LHCN-M2 (cell line): ENCODE results near the gene EEFSEC. TPM values are rescaled to one million over a fixed set of nuclear protein-coding genes. Genes with fewer than 3 reads are reported as not detected.

Experiments
- DNase-seq: peaks from one replicate; pipeline ENCODE4 v3.0.0-alpha.2; 2012; ENCODE audit warnings: low read depth
- total RNA-seq: library from RNA; depleted of rRNA; stranded (reverse); fragments of >200 nt; gene quantifications from 2 replicates; pipeline ENCODE4 v1.2.3, GENCODE V29; 2014

EEFSEC gene
- total RNA-seq, 1 experiment from 2014 or later: 7.9 TPM

DNA sequence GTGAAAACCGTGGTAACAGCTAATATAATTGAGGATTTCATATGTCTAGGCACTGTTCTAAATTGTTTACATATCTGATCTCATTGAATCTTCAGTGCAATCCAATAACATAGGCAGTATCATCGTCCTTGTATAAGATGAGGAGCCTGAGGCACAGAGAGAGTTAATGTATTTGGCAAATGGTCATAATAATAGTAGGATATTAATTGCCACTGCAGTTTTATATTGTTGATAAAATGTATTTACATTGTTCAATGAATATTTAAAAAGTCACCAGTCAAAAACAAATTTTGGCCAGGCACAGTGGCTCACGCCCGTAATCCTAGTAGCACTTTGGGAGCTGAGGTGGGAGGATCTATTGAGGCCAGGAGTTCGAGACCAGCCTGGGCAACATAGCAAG, 88.5 kb downstream of the EEFSEC start:
- no peak for DNase-seq

DNA sequence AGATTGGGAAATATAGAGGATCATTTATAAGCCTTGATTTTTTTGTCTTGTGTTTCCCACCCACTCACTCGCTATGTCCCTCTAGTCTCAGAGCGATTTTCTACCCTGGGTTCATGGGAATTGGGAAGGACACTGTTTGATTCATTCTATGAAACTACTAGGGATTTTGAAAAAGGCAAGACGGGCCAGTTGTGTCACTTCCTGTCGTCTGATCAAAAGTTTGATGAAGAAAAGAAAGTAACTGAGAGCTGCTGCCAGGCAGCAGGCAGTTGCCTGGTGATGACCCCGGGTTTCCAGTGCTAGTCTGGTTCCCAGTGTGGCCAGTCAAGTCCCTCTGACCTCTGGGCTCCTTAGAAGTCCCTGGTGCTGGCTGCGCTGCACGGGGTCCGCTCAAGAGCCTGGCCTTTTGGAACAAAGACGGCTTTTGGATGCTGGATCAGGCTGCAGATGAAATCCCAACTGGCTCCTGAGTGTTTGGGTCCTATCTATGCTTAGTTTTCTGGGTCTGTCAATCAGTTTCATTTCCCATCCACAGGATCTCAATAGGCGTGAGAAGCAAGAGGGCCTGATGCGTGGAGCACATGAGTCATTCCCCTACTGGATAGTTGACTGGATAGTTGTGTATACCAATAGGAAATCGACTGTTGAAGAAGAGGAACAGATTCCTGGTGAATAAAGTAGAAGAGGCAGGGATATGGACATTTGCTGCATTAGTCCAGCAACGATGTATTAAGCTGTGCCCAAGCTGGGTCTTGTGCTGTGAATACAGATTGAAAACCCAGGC, 89.7 kb downstream of the EEFSEC start:
- DNase-seq: no peak

DNA sequence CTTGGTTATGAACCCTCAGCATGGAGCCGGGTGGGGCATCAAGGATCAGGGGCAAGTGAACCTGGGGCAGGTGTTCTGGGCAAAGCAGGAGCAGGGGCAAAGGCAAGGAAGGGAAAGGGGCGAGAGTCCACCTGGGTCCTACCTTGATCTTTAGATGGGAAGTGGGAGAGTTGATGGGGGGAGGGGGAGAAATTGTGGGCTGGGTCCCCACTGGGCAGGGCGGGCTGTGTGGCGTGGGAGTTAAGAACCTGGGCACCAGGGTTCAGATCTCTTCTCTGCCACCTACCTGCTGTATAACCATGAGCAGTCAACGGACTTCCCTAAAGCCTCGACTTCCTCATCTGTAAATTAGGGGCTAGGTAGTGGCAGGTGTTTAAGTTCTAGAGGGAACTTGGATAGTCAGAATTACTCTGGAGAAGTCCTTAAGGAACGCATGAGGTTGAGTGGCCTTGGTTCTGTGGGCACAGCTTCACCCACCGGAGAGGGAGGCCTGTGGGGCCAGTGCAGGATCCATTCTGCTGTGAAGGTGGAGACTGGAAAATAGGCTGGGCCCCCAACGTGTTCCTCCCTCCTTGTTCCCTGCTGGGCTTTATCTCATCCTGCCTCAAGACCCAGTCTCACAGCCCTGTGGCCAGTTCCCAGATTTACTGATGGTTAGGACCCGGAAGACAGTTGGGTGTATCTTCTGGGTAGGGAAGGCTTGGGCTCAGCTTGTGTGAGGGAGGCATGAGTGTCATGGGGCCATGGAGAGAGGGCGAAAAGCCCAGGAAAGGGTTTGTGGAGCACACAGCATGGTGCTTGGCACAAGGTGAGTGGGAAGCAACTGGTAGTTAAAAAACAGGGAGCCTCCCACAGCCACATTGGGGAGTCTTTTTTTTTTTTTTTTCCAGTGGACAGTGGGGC, 90.6 kb downstream of the EEFSEC start:
- DNase-seq: no peak

DNA sequence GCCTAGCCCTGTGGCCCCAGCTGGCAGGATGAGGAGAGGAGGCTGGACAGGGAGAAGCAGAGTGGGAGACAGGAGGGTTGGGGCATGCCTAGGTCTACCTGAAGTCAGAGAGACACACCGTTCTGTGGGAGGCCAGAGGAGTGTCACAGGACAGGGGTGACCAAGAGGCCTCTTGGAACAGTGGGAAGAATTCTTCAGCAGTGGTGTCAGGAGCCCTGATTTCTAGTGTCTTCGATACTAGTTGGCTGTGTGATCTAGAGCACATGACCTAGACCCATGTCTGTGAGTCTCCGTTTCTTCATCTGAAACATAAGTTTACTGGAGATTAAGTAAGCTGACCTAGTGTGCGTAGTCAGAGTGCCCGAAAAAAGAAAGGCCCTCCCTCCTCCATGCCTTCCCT, 92.2 kb downstream of the EEFSEC start:
- DNase-seq: no peak

DNA sequence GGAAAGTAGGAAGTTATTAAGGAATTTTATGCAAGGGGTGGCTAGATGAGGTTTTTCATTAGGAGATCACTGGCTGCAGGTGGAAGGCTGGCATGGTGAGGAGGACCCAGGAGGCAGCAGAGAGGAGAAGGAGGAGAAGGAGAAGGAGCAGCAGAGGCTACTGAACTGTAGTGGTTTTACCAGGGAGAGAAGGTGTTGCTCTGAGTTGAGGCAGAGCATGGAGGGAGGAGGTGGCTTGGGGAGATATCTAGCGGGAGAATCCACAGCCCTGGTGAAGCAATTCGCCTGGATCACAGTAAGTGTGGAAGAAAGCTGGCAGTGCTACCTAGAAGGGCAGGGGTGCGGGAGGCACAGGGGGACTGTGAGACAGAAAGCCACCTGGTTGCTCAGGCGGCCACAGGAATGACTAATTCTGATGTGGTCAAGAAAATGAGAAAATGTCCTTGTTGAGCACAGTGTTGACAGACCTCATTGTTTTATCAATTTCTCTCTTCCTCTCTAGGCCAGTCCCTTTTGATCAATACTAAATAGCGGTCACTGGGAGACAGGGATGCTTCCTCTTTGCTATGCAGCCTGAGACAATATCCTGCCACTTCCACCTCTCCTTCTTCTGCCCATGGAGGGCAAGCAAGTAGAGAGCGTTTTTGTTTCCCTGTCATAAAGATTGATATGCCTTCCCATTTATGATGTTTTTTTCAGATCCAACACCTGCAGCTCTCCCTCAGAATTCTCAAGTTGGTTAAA, 94.6 kb downstream of the EEFSEC start:
- no peak for DNase-seq

DNA sequence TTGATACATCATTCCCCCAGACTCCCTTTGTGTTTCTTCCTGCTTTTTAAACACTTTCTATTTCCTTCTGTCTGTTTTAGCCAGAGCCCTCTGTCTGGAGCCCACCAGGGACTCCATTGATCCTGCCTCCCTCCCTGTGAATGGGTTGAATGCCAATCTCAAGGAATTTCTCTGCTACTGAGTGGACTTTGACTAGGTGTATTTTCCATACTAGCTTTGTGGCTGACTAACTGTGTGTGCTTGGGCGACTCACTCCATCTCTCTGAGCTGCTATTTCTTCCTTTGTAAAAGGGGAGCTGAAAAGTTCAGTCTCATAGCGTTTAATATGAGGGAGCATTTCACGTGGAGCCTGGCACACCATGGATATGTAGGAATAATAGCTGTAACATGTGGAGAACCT, 98.8 kb downstream of the EEFSEC start:
- DNase-seq: no peak

DNA sequence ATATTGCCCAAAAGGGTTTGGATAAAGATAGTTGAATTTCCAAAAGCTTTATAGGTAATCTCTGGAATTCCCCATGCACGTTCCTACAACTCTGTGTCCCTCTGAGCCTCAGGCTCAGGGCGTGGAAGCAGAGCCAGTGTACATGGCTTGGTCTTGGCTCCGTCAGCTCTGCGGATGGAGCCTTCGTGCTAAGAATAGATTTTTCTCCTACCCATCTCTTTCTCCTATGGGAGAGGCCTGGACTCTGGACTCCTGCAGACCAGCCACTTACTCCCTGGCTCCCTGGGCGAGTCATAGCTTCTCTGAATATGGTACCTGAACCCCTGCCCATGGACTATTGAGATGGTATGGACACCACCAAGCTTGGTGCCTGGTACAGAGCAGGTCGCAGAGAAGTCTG, 99.9 kb downstream of the EEFSEC start:
- DNase-seq: no peak

DNA sequence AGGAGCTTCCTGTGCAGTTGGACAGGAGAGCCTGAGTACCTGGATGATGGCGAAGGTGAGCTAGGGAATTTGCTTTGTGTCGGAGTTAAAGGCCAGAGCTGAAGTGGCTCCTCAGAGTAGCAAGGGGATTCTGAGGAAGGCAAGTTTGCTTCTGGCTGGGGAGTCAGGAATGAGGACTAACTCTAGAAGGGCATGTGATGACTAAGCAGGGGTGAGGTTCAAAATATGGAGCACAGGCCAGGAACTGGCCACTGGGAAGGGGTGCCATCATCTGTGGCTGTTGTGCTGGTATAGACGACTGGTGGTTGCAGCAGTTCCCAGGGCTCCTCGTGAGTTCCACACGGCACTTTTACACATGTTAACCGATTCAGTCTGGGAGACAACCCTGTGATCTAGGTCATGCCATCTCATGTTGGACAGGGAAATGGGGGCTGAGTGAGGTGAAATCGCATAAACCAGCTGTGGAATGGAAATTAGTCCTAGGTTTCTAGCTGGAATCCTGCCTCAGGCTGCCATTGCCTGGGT, 100.8 kb downstream of the EEFSEC start:
- DNase-seq: no peak

DNA sequence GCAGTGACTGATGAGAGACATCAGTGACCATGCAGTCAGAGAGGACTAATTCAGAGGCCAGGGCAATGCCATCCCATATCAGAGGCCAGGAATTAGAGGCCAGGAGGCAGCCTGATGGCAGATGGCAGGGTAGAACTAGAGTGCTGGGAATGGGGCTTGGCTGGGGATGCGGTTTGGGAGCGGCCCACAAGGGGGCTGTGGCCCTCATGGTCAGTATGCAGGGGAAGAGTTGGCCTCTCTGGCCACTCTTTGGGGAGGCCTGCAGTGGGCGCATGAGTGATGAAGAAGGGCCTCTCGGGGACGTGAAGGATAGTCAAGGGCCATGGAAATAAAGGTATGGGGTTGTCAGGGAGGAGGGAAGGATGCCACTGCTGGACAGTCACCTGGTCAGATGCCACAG, 101.7 kb downstream of the EEFSEC start:
- no peak for DNase-seq

DNA sequence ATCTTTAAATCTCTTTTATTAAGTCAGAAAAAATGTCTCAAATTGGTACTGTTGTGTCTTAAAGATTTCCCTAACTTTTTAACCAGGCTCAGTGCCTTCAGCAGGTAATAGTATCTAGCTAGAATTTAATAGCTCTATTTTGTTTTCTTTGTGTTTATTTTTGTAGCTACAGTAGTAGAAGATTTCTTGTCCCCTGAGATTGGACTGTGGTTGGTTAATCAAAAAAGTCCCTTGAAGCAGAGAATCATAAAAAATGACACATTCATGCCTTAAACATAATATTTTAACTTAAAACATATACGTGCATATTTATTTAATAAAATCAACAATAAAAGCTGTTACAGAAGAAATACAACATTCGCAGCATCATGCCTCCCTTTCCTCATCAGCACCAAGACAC, 102.8 kb downstream of the EEFSEC start:
- no peak for DNase-seq

DNA sequence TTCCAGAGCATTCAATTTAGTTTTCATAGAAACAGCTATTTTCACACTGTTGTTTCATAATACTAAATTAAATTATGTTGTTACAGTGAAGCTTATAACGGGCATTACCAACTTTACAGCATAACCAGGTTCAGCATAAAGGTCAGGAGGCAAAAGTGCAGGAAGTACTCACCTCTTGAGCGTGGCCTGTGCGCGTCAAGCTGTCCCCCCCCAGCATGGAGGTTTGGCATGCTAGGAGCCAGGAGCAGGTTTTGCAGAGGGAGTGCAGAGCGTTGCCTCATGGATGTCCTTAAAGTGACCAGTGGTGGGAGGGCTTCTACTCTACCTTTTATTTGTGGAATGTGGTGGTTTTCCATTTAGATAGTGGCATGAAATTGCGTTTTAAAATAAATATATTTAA, 104.4 kb downstream of the EEFSEC start:
- no peak for DNase-seq

DNA sequence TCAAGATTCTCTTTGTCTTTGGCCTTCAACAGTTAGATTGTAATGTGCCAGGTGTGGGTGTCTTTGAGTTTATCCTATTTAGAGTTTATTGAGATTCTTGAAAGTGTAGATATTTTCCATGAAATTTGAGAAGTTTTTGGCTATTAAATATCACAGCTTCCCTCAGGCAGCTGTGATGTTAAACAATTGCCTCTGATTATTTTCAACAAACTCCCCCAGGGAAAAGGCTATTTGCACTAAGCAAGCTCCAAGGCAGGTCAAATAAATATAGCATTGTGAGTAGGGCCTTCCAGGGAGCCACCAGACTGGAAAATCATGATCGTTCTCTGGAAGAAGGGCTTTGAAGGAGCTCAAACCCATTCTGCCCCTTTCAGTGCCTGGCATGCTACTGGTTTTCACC, 107.0 kb downstream of the EEFSEC start:
- no peak for DNase-seq

DNA sequence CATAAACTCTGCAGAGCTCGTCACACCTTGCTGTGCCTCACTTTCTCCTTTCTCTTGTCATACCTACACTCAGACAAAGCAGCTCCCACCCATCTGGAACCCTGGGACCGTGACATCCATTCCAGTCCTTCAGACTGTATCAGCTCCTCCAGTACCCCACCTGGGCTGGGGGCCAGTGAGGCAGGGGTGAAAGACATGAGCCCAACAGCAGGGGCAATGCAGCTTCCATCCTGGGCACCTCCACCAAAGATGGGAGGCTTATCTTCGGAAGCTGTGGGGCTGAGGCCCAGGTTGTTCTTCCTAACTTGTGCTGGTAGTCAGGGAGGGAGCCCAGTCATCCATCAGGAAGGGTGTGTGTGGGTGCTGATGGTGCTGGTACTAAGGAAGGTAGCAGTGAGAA, 109.2 kb downstream of the EEFSEC start:
- no peak for DNase-seq

DNA sequence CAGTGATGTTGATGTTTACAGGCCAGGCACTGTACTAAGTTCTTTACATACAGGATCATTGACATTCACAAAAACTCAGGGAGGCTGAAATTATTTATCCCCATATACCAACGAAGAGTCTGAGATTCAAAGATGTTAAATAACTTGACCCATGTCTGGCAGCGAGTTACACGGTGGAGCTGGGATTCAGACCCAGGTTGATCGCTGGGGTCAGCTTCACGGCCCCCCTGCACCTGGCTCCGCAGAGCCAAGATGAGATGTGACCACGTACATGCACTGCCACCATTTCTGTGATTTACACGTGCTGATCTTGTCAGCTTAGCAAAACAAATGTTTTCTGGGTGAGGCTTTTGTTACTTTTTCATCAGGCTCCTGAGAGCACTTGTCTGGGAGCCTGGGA, 109.8 kb downstream of the EEFSEC start:
- no peak for DNase-seq

DNA sequence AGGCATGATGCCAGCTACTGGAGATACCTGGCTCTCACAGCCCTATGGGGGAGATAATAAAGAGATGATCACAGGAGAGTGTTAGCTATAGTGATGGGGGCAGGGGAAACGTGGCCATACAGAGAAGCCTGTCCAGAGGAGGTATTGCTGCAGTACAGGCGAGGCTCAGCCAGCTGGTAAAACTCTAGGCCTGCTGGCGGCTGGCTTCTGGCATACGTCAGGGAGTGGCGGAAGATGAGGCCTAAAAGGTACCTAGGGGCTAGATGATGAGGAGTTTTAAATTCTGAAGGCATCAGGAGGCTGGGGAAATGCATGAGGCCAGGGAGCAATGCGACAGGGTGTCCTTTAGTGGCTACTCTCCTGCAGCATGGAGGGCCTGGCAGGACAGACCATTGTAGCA, 110.7 kb downstream of the EEFSEC start:
- DNase-seq: no peak

DNA sequence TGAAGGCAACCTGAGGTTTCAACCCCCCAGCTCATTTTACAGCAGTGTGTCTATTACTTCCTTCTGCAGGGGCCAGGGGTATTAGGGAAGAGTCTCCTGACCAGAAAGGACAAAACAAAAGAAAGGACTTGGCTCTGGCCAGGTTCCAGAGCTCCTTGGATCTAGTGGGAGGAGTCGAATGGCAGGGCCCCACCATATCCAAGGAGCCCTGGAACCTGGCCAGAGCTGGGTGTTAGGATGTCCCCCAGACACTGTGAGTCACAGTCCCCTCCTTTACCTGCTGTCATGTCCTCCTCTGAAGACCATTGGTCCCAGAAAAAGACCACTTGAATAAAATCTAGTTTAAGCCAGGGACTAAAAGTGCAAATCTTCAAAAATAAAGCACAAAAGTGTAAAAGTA, 113.2 kb downstream of the EEFSEC start:
- DNase-seq: no peak

DNA sequence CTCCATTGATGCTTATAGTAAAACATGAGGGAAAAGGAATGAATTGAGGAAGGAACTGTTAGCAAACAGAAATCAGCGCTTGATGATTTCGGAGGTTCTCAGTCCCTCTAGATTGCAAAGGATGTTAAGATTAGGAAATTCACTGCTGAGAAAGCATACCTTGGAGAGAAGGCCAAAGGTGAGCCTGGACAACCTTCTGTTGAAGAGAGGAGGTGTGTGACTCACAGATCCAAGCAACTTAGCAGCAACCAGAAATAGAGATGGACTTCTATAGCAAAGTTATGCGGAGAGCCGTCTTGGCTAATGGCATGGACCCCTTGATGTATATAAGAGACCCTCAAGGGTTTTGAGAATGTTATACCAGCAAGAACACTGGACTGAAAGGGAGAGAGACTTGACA, 114.3 kb downstream of the EEFSEC start:
- DNase-seq: no peak

DNA sequence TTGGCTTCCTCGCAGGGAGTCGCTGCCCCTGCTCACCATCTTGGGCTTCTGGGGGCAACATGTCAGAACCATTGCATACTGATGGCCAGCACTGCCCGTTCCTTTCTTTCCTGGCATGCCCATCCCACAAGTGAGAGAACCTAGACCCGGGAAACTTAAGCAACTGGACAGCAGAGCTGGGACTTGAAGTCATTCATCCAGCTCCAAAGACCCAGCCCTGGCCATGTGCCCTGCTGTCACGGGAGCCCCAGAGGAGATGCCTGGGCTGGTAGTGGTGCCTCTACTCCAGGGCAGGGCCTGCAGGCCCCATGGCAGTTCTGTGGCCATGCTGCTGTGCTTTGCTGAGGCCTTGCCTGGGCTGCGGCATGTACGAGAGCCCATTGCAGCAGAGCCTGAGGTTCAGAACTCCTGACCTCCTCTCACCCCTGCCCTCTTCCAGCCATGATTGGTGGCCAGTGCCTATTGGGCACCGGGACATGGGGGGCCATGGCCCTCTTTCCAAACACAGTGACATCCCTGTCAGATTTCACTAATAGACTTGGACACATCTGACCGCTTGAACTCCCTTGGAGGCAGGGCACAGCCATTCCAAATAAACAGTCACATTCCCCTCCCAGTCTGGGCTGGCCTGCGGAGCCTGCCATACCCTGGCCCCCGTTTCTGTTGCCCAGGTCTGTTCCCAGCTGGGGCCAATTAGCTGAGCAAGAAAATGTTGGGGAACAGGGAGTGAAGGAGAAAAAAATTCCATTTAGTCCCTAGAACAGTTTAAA, 115.9 kb downstream of the EEFSEC start:
- DNase-seq: no peak

DNA sequence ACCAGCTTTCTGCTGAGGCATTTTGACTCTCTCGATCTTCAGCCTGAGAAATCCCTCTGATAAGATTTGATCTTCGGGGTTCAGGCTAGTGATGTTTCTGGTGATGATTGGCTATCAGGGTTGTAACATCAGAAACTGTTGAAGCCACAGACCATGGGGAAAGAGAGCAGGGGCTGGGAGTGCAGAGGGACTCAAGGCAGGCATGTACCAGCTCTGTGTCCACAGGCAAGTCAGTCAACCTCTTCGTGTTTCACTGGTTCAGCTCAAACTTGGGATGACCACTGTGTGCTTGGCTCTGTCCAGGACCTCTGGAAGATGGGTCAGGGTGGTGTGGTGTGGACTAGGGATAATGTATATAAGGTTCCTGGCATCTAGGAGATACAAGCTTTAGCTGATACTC, 116.5 kb downstream of the EEFSEC start:
- no peak for DNase-seq

DNA sequence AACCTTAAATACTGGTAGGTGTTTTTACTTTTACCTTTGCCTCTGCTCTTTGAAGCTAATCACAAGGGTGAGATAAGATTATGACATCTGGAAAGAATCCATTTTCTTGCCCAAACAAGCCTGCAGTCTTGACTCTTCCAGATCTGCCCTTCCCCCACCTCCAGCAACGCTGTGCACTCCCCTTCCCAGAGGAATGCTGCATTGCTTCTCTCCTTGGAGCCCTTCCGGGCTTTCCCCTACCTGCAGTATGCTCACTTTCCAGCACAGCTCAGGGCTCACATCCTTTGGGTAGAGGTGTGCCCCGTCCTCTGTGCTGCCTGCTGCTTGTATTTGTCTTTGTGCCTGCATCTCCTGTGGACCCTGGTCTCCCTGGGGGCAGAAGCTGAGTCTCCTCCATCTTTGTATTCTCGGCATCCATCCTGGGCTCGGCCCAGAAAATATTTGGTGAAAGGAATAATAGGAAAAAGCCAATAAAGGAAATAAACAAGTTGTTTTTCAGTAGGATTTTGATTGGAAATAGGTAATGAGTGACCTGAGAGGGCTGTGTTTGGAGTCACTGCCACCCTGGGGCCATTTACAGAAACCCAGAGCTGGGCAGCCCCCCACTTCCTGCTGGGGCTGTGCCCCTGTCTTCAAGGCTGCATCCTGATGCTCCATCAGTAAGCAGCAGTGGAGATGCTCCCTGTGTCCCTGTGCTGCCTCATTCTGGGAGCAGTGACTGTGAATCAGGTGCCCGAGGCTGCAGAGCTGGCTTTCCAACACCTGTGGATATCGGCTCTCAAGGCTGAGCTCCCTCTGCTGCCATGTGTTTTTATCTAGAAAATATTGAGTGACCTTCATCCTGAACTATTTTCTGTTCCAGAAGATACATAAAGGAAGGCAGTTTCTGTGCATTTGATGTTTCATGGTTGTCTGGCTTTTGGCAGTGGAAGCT, 117.5 kb downstream of the EEFSEC start:
- no peak for DNase-seq
